GM19467 (cell line): ENCODE data around the gene ZNF445.
A peak's percentile ranks its signal among the peaks of the same experiment; 100 is the strongest.
"Not testable (repeated sequence)": the region's sequence is repeated elsewhere in the genome, so short reads cannot be mapped to it uniquely, and the experiment has no call there.

Experiments used
- ATAC-seq: cut with Tn5 transposase; IDR thresholded peaks from one replicate; pipeline ENCODE4 v1.9.1; 2021; ENCODE audit warnings: mild to moderate bottlenecking, moderate library complexity; ENCODE audit not compliant: unreplicated experiment

ZNF445 gene

DNA sequence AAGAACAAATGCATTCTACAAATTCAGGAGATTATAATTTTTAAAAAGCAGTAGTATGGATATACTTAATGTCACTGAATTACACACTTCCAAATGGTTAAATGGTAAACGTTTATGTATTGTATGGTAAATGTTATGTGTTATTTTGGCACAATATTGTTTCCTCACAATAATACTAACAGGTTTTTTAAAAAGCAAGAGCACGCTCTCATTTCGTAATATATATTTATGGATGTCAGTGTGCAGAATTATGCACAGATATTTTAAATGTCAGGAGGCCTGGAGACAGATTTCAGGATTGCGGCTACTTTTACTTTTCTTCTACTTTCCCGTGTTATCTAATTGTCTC lies 533 bp downstream of the ZNF445 start:
- no peak for ATAC-seq

DNA sequence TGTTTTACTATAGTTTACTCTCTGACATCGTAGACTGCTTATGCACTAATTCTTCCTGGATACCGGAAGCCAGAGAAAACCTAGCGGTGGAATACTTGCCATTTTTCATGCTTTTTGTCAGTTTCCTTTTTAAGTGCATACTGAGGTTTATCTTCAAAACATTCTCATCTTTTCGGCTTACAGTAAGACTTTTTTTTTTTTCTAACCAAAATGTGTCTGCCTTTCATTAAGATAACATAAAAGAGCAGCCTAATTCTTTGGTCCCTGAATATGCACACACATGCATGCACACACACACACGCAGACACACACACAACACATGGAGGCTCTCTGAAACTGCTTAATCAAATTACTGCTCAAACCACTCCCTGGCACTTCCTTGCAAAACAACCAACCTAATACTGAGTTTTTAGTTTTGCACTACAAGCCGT lies 1.3 kb downstream of the ZNF445 start:
- ATAC-seq: no peak

DNA sequence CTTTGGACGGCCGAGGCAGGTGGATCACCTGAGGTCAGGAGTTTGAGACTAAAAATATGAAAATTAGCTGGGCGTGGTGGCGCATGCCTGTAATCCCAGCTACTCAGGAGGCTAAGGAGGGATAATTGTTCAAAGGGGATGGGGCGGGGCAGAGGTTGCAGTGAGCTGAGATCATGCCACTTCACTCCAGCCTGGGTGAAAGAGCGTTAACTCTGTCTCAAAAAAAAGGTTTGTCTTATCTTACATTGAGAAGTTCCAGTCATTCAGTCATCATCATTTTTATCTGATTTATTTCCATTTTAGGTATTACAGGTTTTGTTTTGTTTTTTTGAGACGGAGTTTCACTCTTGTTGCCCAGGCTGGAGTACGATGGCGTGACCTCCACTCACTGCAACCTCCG lies 2.6 kb downstream of the ZNF445 start:
- not testable (repeated sequence) for ATAC-seq

- ATAC-seq: no peak
Measured at GRCh38 chr3:44470430-44470829, 7.0 kb downstream of the ZNF445 start.

GRCh38 chr3:44469914-44470313 lies 7.6 kb downstream of the ZNF445 start:
- no peak for ATAC-seq

GRCh38 chr3:44468572-44469520 lies 8.6 kb downstream of the ZNF445 start:
- no peak for ATAC-seq

DNA sequence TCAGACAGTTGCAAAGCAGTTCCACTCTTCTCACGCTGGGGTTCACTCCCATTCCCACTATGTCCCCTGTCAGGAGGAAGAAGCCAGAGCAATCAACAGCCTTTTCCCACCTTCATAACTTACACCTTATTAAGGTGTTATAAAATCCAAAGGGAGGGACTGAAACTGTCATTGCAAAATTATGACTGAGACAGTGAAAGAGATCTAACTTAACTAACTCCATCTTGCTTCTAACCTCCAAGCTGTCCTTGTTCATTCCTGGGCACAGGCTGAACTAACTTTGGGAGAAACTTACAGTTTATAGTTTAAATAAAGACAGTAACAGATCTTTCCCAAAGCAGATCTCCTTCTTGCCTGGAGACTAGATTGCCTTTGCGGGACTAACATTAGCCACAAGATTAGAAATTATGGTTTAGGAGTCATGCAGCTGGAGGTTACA lies 9.4 kb downstream of the ZNF445 start:
- not testable (repeated sequence) for ATAC-seq

- ATAC-seq: no peak
Measured at GRCh38 chr3:44467241-44467640, 10.2 kb downstream of the ZNF445 start.

- not testable (repeated sequence) for ATAC-seq
Measured at GRCh38 chr3:44464920-44465319, 12.6 kb downstream of the ZNF445 start.

GRCh38 chr3:44464509-44464908 lies 13.0 kb downstream of the ZNF445 start:
- ATAC-seq: no peak

DNA sequence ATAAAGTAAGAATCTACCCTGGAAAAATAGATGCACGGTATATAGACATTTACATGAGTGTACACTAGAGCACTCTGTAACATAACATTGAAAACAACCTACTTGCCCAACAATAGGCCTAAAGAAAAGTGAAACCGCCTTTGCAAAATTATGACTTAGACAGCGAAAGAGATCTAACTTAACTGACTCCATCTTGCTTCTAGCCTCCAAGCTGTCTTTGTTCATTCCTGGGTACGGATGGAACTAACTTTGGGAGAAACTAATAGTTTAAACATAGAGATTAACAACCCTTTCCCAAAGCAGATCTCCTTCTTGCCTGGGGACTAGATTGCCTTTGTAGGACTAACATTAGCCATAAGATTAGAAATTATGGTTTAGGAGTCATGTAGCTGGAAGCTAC lies 17.4 kb downstream of the ZNF445 start:
- ATAC-seq: not testable (repeated sequence)

- ATAC-seq: no peak
Measured at GRCh38 chr3:44455318-44455717, 22.2 kb downstream of the ZNF445 start.

GRCh38 chr3:44454258-44454657 lies 23.2 kb downstream of the ZNF445 start:
- ATAC-seq: no peak

GRCh38 chr3:44451441-44451840 lies 26.0 kb downstream of the ZNF445 start:
- ATAC-seq: no peak

- no peak for ATAC-seq
Measured at GRCh38 chr3:44446929-44447328, 30.5 kb downstream of the ZNF445 start.

DNA sequence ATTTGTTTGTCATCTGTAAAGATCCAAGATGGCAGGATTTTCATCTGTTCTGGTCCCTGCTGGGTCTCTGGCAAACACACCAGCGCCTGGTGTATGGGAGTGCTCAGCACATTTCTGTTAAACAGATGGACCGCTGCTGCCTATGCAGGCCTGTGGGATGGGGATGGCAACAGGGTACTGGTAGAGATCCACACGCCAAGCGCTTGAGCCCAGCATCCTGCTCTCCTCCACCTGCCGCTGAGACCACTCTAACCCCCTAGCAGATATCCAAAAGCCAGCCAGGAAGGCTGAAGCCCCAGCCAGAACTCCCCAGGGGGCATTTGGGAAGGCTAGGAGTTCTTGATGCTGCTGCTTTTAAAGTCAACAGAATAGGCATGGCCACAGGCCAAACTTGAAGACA lies 31.7 kb downstream of the ZNF445 start:
- ATAC-seq: no peak

- ATAC-seq: no peak
Measured at GRCh38 chr3:44444896-44445691, 32.4 kb downstream of the ZNF445 start.

- no peak for ATAC-seq
Measured at GRCh38 chr3:44444437-44444836, 33.0 kb downstream of the ZNF445 start.

DNA sequence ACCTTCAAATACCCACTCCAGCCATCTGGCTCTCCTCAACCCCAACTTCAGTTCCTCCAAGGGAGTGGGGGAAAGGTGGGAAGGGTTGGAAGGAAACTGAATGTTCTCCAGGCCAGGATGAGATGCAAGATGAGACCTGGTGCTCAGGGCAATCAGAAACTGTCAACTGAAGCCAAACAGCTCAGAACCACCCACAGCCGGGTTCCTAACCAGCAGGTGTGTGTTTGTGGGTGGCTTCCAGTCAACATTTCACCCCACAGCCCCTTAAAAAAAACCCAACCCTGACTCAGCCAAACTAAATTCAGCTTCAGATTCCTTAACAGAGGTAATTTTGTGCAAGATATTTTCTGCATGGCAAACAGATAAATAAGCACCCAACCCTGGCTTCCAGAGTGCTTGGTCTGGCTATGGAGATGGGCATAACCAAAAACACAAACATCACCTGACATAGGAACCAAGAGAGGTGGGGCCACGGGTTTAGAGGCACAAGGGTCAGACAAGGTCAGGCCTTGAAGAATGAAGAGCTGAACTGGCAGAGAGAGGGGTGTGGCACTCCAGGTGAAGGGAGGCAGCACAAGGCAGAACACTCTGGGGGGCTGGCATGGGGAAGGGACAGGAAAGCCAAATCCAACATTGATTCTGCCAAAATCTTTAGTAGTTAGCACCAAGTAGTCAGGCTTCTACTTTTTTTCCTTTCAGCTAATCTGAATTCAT lies 34.7 kb downstream of the ZNF445 start:
- no peak for ATAC-seq

DNA sequence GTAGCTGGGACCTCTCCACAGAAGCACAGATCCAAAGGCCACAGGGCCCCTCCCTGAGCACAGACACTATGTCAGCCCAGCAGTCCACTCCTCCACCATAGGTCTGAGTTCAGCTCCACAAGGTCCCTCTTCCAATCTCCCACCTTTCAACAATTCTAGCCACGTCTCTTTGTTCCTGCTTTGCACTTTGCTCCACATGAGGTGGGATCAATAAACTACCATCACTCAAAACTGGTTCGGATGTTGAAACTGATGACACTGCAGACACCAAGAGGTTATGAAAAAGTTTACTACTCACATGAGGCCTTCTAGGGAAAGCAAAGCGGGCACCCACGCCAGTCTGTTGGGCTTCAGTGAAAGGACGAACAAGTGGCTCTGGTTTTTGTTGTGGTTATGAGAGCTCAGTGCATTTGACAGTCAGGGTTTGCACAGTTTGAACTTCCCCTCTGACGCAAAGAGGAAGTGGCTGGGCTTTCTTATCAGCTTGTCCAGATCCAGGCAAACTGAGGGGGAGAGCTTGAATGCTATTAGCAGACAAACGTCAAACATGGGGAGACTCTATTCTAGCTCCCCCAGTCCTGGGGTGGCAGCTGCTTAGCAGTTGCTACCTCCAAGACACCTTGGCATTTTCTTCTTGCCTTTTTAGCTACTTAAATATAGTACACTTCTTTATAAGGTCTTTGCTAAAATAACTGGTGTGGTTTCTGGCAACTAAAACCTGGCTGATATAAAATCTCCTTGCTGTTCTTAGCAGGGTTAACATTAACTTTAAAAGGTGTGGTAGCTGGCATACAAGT lies 37.8 kb downstream of the ZNF445 start:
- ATAC-seq: peak; percentile 93
